ENCODE results near the gene PLAAT3. TPM values are rescaled to one million over a fixed set of nuclear protein-coding genes. Genes with fewer than 3 reads are reported as not detected.
"Not testable (repeated sequence)": the region's sequence is repeated elsewhere in the genome, so short reads cannot be mapped to it uniquely, and the experiment has no call there.

PLAAT3 gene
- total RNA-seq, 1 donor from 2014 or later, result 57.6 TPM

GRCh38 chr11:63609536-63609935 is 4.7 kb downstream of the PLAAT3 start:
- no peak for DNase-seq (ENCODE audit: low read depth, low spot score)

GRCh38 chr11:63608353-63609345 is 5.6 kb downstream of the PLAAT3 start:
- no peak for DNase-seq (ENCODE audit: low read depth, low spot score)

- no peak for DNase-seq (ENCODE audit: low read depth, low spot score)
Observed at GRCh38 chr11:63603180-63603518, 11.1 kb downstream of the PLAAT3 start.

- DNase-seq (ENCODE audit: low read depth, low spot score), result not testable (repeated sequence)
Observed at GRCh38 chr11:63602290-63603179, 11.7 kb downstream of the PLAAT3 start.

GRCh38 chr11:63599211-63600122 is 14.8 kb downstream of the PLAAT3 start:
- no peak for DNase-seq (ENCODE audit: low read depth, low spot score)

GRCh38 chr11:63598556-63598955 is 15.7 kb downstream of the PLAAT3 start:
- no peak for DNase-seq (ENCODE audit: low read depth, low spot score)

- DNase-seq (ENCODE audit: low read depth, low spot score), result no peak
Observed at GRCh38 chr11:63595296-63595695, 18.9 kb downstream of the PLAAT3 start.

- no peak for DNase-seq (ENCODE audit: low read depth, low spot score)
Observed at GRCh38 chr11:63592975-63593395, 21.2 kb downstream of the PLAAT3 start.

- DNase-seq (ENCODE audit: low read depth, low spot score), result no peak
Observed at GRCh38 chr11:63590024-63590788, 24.0 kb downstream of the PLAAT3 start.

- DNase-seq (ENCODE audit: low read depth, low spot score), result no peak
Observed at GRCh38 chr11:63589000-63589399, 25.2 kb downstream of the PLAAT3 start.

- no peak for DNase-seq (ENCODE audit: low read depth, low spot score)
Observed at GRCh38 chr11:63586451-63587166, 27.6 kb downstream of the PLAAT3 start.

GRCh38 chr11:63583357-63583677 is 30.9 kb downstream of the PLAAT3 start:
- DNase-seq (ENCODE audit: low read depth, low spot score), result no peak

- not testable (repeated sequence) for DNase-seq (ENCODE audit: low read depth, low spot score)
Observed at GRCh38 chr11:63581224-63581623, 33.0 kb downstream of the PLAAT3 start.

GRCh38 chr11:63578882-63579281 is 35.4 kb downstream of the PLAAT3 start:
- DNase-seq (ENCODE audit: low read depth, low spot score), result not testable (repeated sequence)

- no peak for DNase-seq (ENCODE audit: low read depth, low spot score)
Observed at GRCh38 chr11:63574856-63575602, 39.2 kb downstream of the PLAAT3 start.

- no peak for DNase-seq (ENCODE audit: low read depth, low spot score)
Observed at GRCh38 chr11:63573881-63574855, 40.1 kb downstream of the PLAAT3 start.

GRCh38 chr11:63572026-63572688 is 42.1 kb downstream of the PLAAT3 start:
- DNase-seq (ENCODE audit: low read depth, low spot score), result no peak

All from pulmonary artery endothelial cell (primary cell).